GM21423 (cell line): ENCODE measurements around the gene ZMYND10.
A peak's percentile ranks its signal among the peaks of the same experiment; 100 is the strongest.
"Not testable (repeated sequence)": the region's sequence is repeated elsewhere in the genome, so short reads cannot be mapped to it uniquely, and the experiment has no call there.

Experiments used
- ATAC-seq: cut with Tn5 transposase; IDR thresholded peaks from one replicate; pipeline ENCODE4 v1.9.1; 2021; ENCODE audit warnings: mild to moderate bottlenecking, moderate library complexity; ENCODE audit not compliant: unreplicated experiment

The ZMYND10 gene

GRCh38 chr3:50312041-50312440 lies 33.5 kb downstream of the ZMYND10 start:
- not testable (repeated sequence) for ATAC-seq

GRCh38 chr3:50304601-50305000 lies 40.9 kb downstream of the ZMYND10 start:
- ATAC-seq: no peak

- no peak for ATAC-seq
Measured at GRCh38 chr3:50303013-50303815, 42.3 kb downstream of the ZMYND10 start, which contains the start of gene HYAL1. HYAL1 (minus strand) TSS chr3:50303574; CDS start chr3:50302956, 618 bp downstream.

- ATAC-seq: no peak
Measured at GRCh38 chr3:50302095-50303012, 43.2 kb downstream of the ZMYND10 start.

DNA sequence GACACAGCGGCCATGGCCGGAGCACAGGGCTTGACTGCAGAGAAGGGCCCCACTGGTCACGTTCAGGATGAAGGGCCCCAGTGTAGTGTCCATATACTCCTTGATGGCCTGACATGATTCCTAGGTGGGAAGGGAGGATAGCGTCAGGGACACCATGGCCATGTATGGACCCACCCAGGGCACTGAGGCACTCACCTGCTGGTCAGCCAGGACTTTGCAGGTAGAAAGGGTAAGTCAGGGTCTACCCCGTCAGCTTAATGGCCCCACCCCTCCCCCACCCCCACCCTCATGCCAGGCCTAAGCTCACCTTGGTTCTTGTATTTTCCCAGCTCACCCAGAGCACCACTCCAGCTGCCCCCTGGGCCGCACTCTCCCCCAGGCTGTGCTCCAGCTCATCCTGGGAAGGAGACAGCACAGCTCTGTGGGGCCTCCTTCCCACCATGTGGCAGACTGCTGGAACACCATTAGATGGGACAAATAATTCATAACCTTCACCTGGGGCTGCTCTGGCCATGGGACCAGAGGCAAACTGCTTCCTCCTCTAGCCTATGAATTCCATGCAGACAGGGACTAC lies 44.8 kb downstream of the ZMYND10 start:
- ATAC-seq: no peak

DNA sequence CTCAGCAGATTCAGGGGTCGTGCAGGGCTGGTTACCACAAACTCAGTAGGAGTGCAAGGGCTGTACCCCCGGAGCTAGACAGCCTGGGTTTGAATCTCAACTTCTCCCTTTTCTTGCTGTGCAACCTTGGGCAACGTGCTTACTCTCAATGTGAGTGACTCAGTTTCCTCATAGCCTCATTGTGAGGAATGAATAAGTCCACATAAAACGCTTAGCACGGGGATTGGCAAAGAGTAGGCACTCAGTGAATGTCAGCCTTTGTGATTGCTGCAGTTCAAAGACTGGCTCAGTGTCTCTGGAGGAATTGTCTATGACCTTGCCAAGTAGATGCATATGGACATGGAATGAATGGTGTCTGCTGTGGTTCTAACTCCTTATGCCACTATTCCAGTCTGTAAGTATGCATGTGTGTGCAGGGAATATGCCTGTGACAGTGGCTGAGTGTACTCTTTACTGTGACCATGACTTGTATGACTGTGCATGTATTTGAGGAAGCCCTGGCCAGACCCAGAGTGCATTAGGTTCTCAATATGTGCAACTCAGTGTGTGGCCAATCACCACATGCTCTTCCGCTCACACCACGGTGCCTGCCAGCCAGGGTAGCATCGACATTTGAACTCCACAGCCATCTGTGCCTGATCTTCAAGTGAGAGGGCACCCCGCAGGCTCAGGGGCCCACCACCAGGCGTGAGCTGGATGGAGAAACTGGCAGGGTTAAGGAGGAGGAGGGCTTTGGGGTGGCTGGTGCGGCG lies 45.4 kb downstream of the ZMYND10 start:
- ATAC-seq: no peak

- no peak for ATAC-seq
Measured at GRCh38 chr3:50299638-50299928, 45.9 kb downstream of the ZMYND10 start.

- peak; percentile 81 for ATAC-seq
Measured at GRCh38 chr3:50298836-50299637, 46.5 kb downstream of the ZMYND10 start, which contains the start of the genes HYAL3 and NAA80. HYAL3 (minus strand) TSS chr3:50299405; CDS start chr3:50295602, 3,803 bp downstream. NAA80 (minus strand) TSS chr3:50299405; CDS start chr3:50297463, 1,942 bp downstream.

- no peak for ATAC-seq
Measured at GRCh38 chr3:50297896-50298725, 47.4 kb downstream of the ZMYND10 start.

DNA sequence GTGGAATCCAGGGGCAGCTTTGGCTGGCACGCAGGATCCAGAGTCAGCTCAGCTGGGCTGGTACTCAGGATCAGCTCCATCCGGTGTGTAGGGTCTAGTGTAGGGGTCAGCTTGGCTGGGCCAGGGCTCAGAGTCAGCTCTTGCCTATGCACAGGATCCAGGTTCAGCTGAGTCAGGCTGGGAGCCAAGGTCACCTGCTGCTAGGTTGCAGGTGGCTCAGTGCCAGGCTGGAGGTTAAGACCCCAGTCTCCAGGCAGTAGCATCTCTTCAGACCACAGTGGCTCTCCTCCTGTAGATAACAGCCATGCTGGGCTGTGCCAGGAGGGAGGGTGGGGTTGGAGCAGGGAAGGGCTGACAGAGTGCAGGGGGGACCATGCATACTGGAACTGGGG lies 48.2 kb downstream of the ZMYND10 start:
- ATAC-seq: no peak

DNA sequence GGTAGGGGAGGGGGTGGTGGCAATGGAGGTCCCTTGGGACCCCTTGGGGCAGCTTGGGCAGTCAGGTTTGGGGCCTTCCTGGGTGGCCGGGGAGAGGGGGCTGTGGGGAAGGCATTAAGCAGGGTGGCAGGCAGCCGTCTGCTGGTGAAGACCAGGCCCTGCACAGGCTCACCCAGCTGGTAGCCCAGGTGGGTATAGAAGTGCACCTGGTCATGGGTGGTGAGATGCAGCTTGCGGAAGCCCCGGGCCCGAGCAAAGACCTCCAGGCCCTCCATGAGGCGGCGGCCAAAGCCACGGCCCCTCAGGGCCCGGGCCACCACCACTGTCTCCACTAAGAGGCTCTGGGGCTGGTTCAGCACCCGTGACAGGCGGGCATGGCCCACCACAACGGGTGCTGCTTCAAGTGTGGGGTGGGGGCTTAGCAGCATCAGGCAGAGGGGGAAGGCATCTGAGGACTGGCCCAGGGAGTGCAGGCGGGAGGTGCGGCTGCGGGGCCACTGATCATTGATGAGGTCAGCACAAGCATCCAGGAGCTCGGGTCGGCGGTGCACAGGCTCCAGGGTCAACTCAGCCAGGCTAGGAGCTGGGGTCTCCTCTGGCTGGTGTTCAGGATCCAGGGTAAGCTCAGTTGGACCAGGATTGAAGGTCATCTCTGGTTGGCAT lies 48.7 kb downstream of the ZMYND10 start:
- no peak for ATAC-seq

DNA sequence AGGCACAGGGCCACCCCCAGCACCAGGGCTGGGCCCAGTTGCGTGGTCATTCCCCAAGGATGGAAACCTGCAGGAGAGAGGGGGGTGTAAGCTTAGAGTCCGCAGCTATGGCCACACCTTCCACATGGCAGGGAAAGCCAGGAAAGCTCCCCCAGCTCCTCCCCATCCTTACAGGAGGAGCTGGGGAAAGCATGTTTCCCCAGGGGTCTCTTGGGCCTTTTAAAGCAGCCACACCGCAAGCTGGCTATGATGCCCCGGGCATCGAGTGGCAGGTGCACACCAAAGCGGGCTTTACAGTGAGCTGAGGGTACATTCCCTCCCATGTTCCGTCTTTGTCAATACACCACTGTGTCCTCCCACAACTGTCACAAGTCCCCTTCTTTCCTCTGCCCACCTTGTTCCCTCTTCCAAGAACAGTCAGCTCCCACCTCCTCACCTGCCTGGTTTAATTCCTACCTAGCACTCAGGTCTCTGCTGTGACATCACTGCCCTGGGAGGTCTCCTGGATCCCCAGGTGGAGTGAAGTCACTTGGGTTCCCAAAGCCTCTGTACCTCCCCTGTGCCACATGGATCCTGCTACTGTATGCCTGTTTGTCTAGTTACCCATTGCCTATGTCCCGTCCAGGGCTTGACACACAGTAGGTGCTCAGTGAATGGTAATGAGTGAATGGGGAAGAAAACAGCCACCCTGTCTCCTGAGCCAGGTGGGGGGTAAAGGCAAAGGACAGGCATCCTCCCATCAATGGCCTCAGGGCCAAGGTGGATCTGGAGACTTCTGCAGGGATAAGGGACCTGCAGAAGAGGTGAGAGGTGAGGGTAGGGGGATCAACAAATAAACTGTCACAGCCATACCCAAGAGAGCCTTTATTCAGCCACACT lies 49.7 kb downstream of the ZMYND10 start:
- ATAC-seq: no peak

DNA sequence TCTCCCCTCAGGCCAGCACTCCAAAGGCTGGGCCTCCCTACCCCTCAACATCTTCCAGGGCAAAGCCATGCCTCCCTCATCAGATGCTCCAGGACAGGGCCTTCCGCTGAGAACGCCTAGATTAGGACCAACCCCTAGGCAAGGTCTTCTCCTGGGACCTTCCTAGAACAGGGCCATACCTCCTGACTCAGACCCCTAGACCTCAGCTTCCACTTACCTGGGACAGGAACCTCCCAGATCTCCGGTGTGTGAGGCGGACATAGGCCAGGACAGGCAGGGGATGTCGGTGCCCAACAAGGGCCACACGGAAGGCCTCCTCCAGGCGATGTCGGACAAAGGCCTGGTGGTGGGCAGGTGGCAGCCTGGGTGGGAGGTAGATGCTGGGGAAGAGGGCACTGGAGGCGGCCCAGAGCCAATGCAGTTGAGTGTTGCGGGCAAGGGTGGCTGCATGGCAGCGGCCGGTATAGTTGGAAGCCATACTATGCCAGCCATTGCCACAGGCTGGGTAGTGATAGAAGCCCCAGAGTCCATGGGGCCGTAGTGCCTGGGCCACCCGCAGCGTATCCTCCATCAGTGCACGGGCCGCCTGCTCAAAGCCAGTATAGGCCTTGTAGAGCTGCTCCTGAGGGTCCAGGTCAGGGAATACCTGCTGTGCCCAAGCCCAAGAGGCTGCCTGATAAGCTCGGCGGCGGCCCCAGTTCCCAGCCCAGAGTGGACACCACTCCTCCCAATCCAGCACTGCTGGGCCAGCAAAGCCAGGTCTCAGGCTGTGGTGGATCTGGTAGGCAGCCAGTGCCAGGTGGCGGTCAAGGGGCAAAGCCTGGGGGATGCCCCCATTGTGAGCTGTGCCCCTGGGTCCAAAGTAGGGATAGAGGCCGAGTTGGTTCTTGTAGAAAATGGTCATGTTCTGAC lies 50.8 kb downstream of the ZMYND10 start:
- ATAC-seq: no peak

GRCh38 chr3:50294089-50294488 lies 51.4 kb downstream of the ZMYND10 start:
- ATAC-seq: no peak

- no peak for ATAC-seq
Measured at GRCh38 chr3:50293079-50293801, 52.3 kb downstream of the ZMYND10 start.
